HepG2 (cell line): ENCODE results near the gene SPCS2. TPM values are rescaled to one million over a fixed set of nuclear protein-coding genes. Genes with fewer than 3 reads are reported as not detected.

Experiments used
- ATRX ChIP-seq: sonication (generic); formaldehyde crosslinking; IDR thresholded peaks from 2 replicates; pipeline ENCODE4 v1.4.0; 2020; ENCODE audit warnings: missing genetic modification reagents, borderline replicate concordance
- CBX5 ChIP-seq: sonication (generic); formaldehyde crosslinking; IDR thresholded peaks from 2 replicates; pipeline ENCODE4 v1.4.0; 2020; ENCODE audit warnings: missing genetic modification reagents, borderline replicate concordance
- CREB3 ChIP-seq: sonication (generic); formaldehyde crosslinking; IDR thresholded peaks from 2 replicates; pipeline ENCODE4 v1.5.0; 2020; ENCODE audit warnings: missing genetic modification reagents
- DR1 ChIP-seq: sonication (generic); formaldehyde crosslinking; IDR thresholded peaks from 2 replicates; pipeline ENCODE4 v1.8.0; 2021; ENCODE audit warnings: mild to moderate bottlenecking, missing genetic modification reagents, inconsistent platforms
- KAT7 ChIP-seq: IDR thresholded peaks from 2 replicates; pipeline ENCODE4 v1.6.1; 2018; ENCODE audit warnings: borderline replicate concordance, missing compliant biosample characterization
- KMT2A ChIP-seq: sonication (generic); formaldehyde crosslinking; IDR thresholded peaks from 2 replicates; pipeline ENCODE4 v1.4.0; 2020; ENCODE audit warnings: missing genetic modification reagents
- NONO ChIP-seq, 2 experiments: fragments of 450-650 bp in 1 of 2; sonication (generic) in 1 of 2; formaldehyde crosslinking in 1 of 2; IDR thresholded peaks in 1 of 2; conservative IDR thresholded peaks in 1 of 2; 2 replicates each; pipeline versions ENCODE4 v1.6.1 to v1.8.0; 2017 to 2022; ENCODE audit warnings: mild to moderate bottlenecking in 1 of 2, missing genetic modification reagents in 1 of 2, moderate library complexity in 1 of 2
- RELA ChIP-seq: sonication (generic); formaldehyde crosslinking; IDR thresholded peaks from 2 replicates; pipeline ENCODE4 v1.4.0; 2020; ENCODE audit warnings: missing genetic modification reagents
- SIN3B ChIP-seq: fragments of 150-350 bp; IDR thresholded peaks from 2 replicates; pipeline ENCODE4 v1.6.1; 2014; ENCODE audit warnings: low read length
- STAG1 ChIP-seq: sonication (generic); formaldehyde crosslinking; IDR thresholded peaks from 2 replicates; pipeline ENCODE4 v1.4.0; 2020; ENCODE audit warnings: missing genetic modification reagents
- ZMAT3 ChIP-seq: sonication (generic); formaldehyde crosslinking; conservative IDR thresholded peaks from 2 replicates; pipeline ENCODE4 v1.7.0; 2021; ENCODE audit warnings: missing genetic modification reagents
- ZMYM3 ChIP-seq: sonication (generic); formaldehyde crosslinking; IDR thresholded peaks from 2 replicates; pipeline ENCODE4 v1.5.1; 2020; ENCODE audit warnings: mild to moderate bottlenecking, missing genetic modification reagents
- ZNF629 ChIP-seq: sonication (generic); formaldehyde crosslinking; conservative IDR thresholded peaks from 2 replicates; pipeline ENCODE4 v1.5.0; 2020; ENCODE audit warnings: missing genetic modification reagents
- ZNF672 ChIP-seq: sonication (generic); formaldehyde crosslinking; IDR thresholded peaks from 2 replicates; pipeline ENCODE4 v1.8.1; 2022; ENCODE audit warnings: missing genetic modification reagents
- polyA plus RNA-seq, 8 experiments: library from polyadenylated mRNA; depleted of rRNA in 3 of 8; stranded (reverse) in 7 of 8; unstranded in 1 of 8; fragments of >200 nt; fragmentation: Illumina TruSeq in 4 of 8; extraction: Trizol in 4 of 8; gene quantifications; 2 replicates each; pipeline versions ENCODE4 v1.2.1 to v1.2.3, GENCODE V29; 2011 to 2016; ENCODE audit warnings: low read depth in 4 of 8, missing spikeins in 1 of 8, mixed read lengths in 1 of 8; ENCODE audit not compliant: insufficient read depth in 1 of 8
- total RNA-seq, 5 experiments: library from RNA; depleted of rRNA; stranded (reverse); fragments of >200 nt; fragmentation: Illumina TruSeq; extraction: Trizol; gene quantifications; 2 replicates each; pipeline ENCODE4 v1.2.3, GENCODE V29; 2016; ENCODE audit warnings: low read depth in 1 of 5
- TF ChIP-seq, protein P1 (sequence below): sonication (generic); formaldehyde crosslinking; IDR thresholded peaks from 2 replicates; pipeline ENCODE4 v1.8.1; 2023; ENCODE audit warnings: mild to moderate bottlenecking, missing genetic modification reagents
- TF ChIP-seq, protein P2 (sequence below): sonication (generic); formaldehyde crosslinking; IDR thresholded peaks from 2 replicates; pipeline ENCODE4 v1.8.0; 2022; ENCODE audit warnings: low read depth, missing genetic modification reagents
- TF ChIP-seq, protein P3 (sequence below): sonication (generic); formaldehyde crosslinking; IDR thresholded peaks from 2 replicates; pipeline ENCODE4 v1.4.0; 2020; ENCODE audit warnings: missing genetic modification reagents, borderline replicate concordance
- TF ChIP-seq, protein P4 (sequence below): sonication (generic); formaldehyde crosslinking; IDR thresholded peaks from 2 replicates; pipeline ENCODE4 v1.9.0; 2022; ENCODE audit warnings: missing genetic modification reagents, mild to moderate bottlenecking, borderline replicate concordance

The SPCS2 gene
- total and polyA plus RNA-seq, 2 of the 13 experiments (the other 11 are each of a cell fraction or from before 2014, with no cell fraction given): 87.3 to 142 TPM

- TF ChIP-seq, protein P1, sequence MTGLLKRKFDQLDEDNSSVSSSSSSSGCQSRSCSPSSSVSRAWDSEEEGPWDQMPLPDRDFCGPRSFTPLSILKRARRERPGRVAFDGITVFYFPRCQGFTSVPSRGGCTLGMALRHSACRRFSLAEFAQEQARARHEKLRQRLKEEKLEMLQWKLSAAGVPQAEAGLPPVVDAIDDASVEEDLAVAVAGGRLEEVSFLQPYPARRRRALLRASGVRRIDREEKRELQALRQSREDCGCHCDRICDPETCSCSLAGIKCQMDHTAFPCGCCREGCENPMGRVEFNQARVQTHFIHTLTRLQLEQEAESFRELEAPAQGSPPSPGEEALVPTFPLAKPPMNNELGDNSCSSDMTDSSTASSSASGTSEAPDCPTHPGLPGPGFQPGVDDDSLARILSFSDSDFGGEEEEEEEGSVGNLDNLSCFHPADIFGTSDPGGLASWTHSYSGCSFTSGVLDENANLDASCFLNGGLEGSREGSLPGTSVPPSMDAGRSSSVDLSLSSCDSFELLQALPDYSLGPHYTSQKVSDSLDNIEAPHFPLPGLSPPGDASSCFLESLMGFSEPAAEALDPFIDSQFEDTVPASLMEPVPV: peak; percentile 97
- no peak for TF ChIP-seq STAG1 (CRISPR knock-in tag)
- TF ChIP-seq, protein P2, sequence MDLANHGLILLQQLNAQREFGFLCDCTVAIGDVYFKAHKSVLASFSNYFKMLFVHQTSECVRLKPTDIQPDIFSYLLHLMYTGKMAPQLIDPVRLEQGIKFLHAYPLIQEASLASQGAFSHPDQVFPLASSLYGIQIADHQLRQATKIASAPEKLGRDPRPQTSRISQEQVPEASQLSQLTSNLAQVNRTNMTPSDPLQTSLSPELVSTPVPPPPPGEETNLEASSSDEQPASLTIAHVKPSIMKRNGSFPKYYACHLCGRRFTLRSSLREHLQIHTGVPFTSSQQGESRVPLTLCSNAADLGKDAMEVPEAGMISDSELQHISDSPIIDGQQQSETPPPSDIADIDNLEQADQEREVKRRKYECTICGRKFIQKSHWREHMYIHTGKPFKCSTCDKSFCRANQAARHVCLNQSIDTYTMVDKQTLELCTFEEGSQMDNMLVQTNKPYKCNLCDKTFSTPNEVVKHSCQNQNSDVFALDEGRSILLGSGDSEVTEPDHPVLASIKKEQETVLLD (CRISPR knock-in tag): no peak
- TF ChIP-seq KMT2A (CRISPR knock-in tag): peak; percentile 97
- no peak for TF ChIP-seq NONO (IDR thresholded peaks at IDR 0.05)
- peak; percentile 98 for TF ChIP-seq NONO (CRISPR knock-in tag; conservative IDR thresholded peaks at IDR 0.05)
- no peak; the same call in 1 of the 2 replicates for TF ChIP-seq ZMAT3 (CRISPR knock-in tag)
- TF ChIP-seq SIN3B: no peak
- no peak for TF ChIP-seq ATRX (CRISPR knock-in tag)
- TF ChIP-seq, protein P3, sequence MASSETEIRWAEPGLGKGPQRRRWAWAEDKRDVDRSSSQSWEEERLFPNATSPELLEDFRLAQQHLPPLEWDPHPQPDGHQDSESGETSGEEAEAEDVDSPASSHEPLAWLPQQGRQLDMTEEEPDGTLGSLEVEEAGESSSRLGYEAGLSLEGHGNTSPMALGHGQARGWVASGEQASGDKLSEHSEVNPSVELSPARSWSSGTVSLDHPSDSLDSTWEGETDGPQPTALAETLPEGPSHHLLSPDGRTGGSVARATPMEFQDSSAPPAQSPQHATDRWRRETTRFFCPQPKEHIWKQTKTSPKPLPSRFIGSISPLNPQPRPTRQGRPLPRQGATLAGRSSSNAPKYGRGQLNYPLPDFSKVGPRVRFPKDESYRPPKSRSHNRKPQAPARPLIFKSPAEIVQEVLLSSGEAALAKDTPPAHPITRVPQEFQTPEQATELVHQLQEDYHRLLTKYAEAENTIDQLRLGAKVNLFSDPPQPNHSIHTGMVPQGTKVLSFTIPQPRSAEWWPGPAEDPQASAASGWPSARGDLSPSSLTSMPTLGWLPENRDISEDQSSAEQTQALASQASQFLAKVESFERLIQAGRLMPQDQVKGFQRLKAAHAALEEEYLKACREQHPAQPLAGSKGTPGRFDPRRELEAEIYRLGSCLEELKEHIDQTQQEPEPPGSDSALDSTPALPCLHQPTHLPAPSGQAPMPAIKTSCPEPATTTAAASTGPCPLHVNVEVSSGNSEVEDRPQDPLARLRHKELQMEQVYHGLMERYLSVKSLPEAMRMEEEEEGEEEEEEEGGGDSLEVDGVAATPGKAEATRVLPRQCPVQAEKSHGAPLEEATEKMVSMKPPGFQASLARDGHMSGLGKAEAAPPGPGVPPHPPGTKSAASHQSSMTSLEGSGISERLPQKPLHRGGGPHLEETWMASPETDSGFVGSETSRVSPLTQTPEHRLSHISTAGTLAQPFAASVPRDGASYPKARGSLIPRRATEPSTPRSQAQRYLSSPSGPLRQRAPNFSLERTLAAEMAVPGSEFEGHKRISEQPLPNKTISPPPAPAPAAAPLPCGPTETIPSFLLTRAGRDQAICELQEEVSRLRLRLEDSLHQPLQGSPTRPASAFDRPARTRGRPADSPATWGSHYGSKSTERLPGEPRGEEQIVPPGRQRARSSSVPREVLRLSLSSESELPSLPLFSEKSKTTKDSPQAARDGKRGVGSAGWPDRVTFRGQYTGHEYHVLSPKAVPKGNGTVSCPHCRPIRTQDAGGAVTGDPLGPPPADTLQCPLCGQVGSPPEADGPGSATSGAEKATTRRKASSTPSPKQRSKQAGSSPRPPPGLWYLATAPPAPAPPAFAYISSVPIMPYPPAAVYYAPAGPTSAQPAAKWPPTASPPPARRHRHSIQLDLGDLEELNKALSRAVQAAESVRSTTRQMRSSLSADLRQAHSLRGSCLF (CRISPR knock-in tag): no peak
- TF ChIP-seq KAT7: peak; percentile 98
- TF ChIP-seq CREB3 (CRISPR knock-in tag): no peak
- TF ChIP-seq ZNF672 (CRISPR knock-in tag): no peak
- TF ChIP-seq, protein P4, sequence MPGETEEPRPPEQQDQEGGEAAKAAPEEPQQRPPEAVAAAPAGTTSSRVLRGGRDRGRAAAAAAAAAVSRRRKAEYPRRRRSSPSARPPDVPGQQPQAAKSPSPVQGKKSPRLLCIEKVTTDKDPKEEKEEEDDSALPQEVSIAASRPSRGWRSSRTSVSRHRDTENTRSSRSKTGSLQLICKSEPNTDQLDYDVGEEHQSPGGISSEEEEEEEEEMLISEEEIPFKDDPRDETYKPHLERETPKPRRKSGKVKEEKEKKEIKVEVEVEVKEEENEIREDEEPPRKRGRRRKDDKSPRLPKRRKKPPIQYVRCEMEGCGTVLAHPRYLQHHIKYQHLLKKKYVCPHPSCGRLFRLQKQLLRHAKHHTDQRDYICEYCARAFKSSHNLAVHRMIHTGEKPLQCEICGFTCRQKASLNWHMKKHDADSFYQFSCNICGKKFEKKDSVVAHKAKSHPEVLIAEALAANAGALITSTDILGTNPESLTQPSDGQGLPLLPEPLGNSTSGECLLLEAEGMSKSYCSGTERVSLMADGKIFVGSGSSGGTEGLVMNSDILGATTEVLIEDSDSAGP: peak; percentile 93
- peak; percentile 74; the same call in 1 of the 2 replicates for TF ChIP-seq CBX5 (CRISPR knock-in tag)
- peak; percentile 91 for TF ChIP-seq DR1
- peak; percentile 72; the same call in 1 of the 2 replicates for TF ChIP-seq RELA (CRISPR knock-in tag)
- no peak for TF ChIP-seq ZMYM3 (CRISPR knock-in tag)
- TF ChIP-seq ZNF629: peak; percentile 60; the same call in 1 of the 2 replicates
Measured at GRCh38 chr11:74948898-74949752, at the start of gene SPCS2, which contains the start of gene XRRA1 (continued).
